GM18498 (cell line): ENCODE data around the gene MAGEB10.
"Not testable (repeated sequence)": the region's sequence is repeated elsewhere in the genome, so short reads cannot be mapped to it uniquely, and the experiment has no call there.

ENCODE experiments used
- ATAC-seq: cut with Tn5 transposase; IDR thresholded peaks from one replicate; pipeline ENCODE4 v1.9.1; 2021; ENCODE audit warnings: mild to moderate bottlenecking, moderate library complexity; ENCODE audit not compliant: unreplicated experiment

The MAGEB10 gene, protein sequence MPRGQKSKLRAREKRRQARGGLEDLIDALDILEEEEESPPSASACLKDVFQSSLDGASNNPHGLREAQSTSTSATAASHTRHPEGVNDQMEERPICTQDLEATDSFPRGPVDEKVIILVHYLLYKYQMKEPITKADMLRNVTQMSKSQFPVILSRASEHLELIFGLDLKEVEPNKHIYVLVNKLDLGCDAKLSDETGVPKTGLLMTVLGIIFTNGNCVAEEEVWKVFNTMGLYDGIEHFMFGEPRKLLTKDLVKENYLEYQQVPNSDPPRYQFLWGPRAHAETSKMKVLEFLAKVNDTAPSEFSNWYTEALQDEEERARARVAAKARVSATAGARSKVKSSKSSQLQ

DNA sequence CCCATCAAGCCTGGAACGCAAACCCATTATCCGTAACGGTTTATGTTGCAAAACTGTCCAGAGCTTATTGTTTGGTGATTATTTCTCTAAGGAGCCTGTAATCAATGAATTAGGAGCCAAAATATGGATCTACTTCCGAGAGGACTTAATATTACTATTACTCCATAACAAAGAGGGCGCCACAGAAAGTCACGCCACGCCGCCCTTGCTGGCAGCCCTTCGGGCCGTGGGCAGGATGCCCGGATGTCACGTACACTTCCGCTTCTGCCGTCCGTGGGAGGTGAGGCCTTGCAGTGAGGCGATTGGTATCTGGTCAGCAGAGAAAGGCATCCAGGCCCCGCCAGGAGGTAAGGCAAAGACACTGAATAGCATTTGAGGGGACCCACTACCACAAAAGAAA is at the start of gene MAGEB10:
Gene MAGEB10, plus strand, starts transcription at position 301 of the 400 bp plus-strand sequence. CDS start 13,317 bp downstream, outside the sequence.
- no peak for ATAC-seq

- no peak for ATAC-seq
These were observed 42.1 kb upstream of the MAGEB10 start for GRCh38 chrX:27765718-27766117.

- no peak for ATAC-seq
These were observed 40.4 kb upstream of the MAGEB10 start for GRCh38 chrX:27767387-27767786.

DNA sequence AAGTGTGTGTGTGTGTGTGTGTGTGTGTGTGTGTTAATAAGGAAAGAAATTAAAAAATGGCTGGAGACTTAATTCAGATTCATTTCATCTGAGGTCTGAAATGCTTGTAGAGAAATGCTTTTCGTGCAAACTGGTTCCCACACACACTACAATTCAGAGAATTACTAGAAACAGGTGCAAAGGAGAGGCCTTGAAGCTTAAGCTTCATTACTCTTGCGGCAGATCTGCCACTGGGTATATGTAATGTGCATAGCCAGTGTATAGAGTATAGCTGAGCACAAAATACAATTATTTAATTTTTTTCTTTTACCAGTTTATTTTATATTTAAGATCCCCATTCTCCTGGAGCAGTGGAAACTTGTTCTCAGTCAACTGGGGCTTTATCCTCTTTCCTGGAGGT is 31.8 kb upstream of the MAGEB10 start:
- ATAC-seq, result no peak

DNA sequence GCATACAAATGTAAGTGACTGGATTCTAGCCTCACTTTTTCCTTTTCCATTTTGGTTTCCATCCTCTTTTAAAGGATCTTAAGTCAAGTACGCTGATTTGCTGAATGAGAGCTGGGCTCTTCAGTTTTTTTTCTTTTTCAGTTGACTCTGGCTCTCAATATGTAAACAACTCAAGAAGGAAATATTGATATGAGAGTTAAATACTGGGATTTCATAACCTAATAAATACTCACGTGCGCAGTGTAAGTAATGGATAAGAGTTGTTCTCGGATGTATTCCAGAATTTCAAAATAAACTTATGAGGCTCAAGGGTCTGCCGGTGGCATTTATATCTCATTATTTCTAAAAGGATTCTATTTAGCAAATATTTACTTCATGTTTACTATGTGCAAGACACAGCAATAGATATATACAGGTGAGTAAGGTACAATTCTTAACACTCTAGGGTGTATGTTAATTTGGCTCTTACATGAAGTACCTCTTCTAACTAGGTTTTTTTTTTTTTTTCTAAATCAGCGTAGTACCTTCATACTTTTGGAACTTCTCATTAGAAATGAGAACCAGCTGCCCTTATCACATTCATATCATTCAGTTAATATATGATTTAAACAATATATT is 11.0 kb upstream of the MAGEB10 start:
- ATAC-seq, result no peak

- ATAC-seq, result no peak
These were observed 10.2 kb upstream of the MAGEB10 start for GRCh38 chrX:27797575-27797974.

- ATAC-seq, result no peak
These were observed 436 bp downstream of the MAGEB10 start for GRCh38 chrX:27808226-27808625.

DNA sequence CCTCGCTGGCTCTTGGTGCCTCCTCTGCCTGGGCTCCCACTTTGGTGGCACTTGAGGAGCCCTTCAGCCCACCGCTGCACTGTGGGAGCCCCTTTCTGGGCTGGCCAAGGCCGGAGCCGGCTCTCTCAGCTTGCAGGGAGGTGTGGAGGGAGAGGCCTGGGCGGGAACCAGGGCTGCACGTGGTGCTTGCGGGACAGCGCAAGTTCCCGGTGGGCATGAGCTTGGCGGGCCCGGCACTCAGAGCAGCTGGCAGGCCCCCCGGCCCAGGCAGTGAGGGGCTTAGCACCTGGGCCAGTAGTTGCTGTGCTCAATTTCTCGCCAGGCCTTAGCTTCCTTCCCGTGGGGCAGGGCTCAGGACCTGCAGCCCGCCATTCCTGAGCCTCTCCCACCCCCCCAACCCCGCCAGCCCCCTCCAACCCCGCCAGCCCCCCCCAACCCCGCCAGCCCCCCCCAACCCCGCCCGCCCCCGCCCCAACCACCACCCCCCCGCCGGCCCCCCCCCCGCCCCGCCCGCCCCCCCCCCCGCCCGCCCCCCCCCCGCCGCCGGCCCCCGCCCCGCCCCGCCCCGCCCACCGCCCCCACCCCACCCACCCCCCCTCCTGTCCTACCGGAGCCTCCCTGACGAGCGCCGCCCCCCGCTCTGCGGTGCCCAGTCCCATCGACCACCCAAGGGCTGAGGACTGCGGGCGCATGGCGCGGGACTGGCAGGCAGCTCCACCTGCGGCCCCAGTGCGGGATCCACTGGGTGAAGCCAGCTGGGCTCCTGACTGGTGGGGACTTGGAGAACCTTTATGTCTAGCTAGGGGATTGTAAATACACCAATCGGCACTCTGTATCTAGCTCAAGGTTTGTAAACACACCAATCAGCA is 1.4 kb downstream of the MAGEB10 start:
- not testable (repeated sequence) for ATAC-seq

GRCh38 chrX:27815209-27815608 is 7.4 kb downstream of the MAGEB10 start:
- ATAC-seq, result no peak

- ATAC-seq, result no peak
These were observed 16.0 kb downstream of the MAGEB10 start for GRCh38 chrX:27823812-27824211.

DNA sequence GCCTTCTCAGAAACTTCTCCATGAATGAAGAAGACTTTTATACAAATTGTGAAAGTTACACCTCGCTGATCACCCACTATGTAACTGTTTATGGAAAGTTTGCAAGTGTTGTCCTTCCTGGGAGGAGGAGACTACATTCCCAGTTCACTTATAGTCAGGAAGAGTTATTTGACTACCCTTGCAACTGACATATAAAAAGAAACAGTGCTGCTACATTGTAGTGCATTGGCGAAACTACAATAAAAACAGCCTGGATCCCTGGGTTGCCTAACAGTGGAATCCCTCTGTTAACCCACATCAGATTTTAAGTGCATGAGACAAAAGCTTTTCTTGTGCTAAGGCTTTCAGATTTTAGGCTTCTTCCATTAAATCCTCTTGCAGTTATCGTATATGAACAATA is 30.4 kb downstream of the MAGEB10 start:
- ATAC-seq, result no peak

GRCh38 chrX:27840881-27841280 is 33.1 kb downstream of the MAGEB10 start:
- ATAC-seq, result no peak

- no peak for ATAC-seq
These were observed 35.1 kb downstream of the MAGEB10 start for GRCh38 chrX:27842859-27843258.

- ATAC-seq, result no peak
These were observed 52.5 kb downstream of the MAGEB10 start for GRCh38 chrX:27860337-27860736.

DNA sequence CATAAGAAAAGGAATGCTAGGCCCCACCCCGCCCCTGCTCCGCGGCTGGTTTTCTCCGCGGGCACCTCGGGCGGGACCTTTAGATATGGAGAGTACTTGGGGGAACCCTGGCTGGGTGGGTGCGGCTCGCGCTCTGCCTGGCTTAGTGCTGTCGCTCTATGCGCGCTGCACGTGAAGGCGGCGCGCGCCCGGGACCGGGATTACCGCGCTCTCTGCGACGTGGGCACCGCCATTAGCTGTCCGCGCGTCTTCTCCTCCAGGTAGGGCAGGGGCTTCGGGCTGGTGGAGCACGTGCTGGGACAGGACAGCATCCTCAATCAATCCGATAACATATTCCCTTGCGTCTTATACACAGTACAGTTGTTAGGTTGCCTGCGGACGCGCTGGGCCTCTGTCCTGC is 56.0 kb downstream of the MAGEB10 start:
- ATAC-seq, result no peak
